C4-2B (cell line): Measurements from ENCODE around the gene ODF4.

ENCODE experiments used
- H3K27ac ChIP-seq: fragments of 450-650 bp; 2 replicates; pipeline ENCODE4 v1.5.1; 2017
- CTCF ChIP-seq: fragments of 450-650 bp; conservative IDR thresholded peaks from 2 replicates; pipeline ENCODE4 v1.5.1; 2017; ENCODE audit warnings: mild to moderate bottlenecking
- ZFX ChIP-seq: fragments of 450-650 bp; IDR thresholded peaks from 2 replicates; pipeline ENCODE4 v1.6.1; 2017

ODF4 gene

GRCh38 chr17:8310601-8311123, 29.0 kb upstream of the ODF4 start:
- no peak overlapping the region for H3K27ac ChIP-seq
- TF ChIP-seq ZFX (no peak), CTCF (no peak)

- no peak overlapping the region for H3K27ac ChIP-seq
- TF ChIP-seq CTCF, result no peak
- TF ChIP-seq ZFX, result no peak
These were observed 28.4 kb upstream of the ODF4 start for GRCh38 chr17:8311131-8311790.

- TF ChIP-seq ZFX (no peak), CTCF (no peak)
- no peak overlapping the region for H3K27ac ChIP-seq
These were observed 27.4 kb upstream of the ODF4 start for GRCh38 chr17:8312251-8312650.

GRCh38 chr17:8312726-8313600, 26.7 kb upstream of the ODF4 start:
- no peak overlapping the region for H3K27ac ChIP-seq
- TF ChIP-seq CTCF (no peak), ZFX (no peak)

GRCh38 chr17:8314797-8315763, 24.6 kb upstream of the ODF4 start:
- TF ChIP-seq CTCF (no peak), ZFX (no peak)
- H3K27ac ChIP-seq, result no peak overlapping the region

- no peak overlapping the region for H3K27ac ChIP-seq
- no peak for TF ChIP-seq ZFX
- TF ChIP-seq CTCF, result no peak
These were observed 23.8 kb upstream of the ODF4 start for GRCh38 chr17:8315764-8316217.
